ENCODE data around the gene MYO1F.
"Not testable (repeated sequence)": the region's sequence is repeated elsewhere in the genome, so short reads cannot be mapped to it uniquely, and the experiment has no call there.

MYO1F gene

DNA sequence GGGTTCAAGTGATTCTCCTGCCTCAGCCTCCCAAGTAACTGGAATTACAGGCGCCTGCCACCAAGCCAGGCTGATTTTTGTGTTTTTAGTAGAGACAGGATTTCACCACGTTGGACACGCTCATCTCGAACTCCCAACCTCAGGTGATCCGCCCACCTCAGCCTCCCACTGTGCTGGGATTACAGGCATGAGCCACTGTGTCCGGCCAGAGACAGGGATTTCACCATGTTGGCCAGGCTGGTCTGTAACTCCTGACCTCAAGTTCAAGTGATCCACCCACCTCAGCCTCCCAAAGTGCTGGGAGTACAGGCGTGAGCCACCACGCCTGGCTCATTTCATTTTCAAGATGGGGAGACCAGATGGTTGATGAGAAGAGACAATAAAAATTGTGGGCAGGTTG, 12.4 kb downstream of the MYO1F start:
- not testable (repeated sequence) for DNase-seq (ENCODE audit: low read depth in 2 of 2)

DNA sequence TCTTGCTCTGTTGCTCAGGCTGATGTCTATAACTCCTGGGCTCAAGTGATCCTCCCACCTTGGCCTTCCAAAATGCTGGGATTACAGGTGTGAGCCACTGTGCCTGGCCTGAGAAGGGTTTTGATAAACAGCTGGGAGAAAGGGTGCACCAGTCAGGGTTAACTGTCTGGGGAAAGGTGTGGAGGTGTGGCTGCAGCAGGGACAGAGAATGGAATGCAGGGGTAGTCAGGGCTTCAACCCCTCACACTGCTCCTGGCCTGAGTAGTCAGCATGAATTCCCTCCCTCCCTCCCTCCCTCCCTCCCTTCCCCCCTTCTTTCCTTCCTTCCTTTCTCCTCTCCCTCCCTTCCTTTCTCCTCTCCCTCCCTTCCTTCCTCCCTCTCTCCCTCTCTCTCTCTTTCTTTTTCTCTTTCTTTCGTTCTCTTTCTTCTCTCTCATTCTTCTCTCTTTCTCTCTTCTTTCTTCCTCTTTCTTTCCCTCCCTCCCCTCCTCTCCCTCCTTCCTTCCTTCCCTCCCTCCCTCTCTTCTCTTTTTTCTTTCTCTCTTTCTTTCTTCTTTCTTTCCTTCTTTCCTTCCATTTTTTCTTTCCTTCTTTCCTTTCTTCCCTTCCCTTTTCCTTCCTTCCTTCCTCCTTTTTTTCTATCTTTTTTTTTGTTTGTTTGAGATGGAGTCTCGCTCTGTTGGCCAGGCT, 16.0 kb downstream of the MYO1F start:
- no peak for DNase-seq (ENCODE audit: low read depth in 2 of 2)

DNA sequence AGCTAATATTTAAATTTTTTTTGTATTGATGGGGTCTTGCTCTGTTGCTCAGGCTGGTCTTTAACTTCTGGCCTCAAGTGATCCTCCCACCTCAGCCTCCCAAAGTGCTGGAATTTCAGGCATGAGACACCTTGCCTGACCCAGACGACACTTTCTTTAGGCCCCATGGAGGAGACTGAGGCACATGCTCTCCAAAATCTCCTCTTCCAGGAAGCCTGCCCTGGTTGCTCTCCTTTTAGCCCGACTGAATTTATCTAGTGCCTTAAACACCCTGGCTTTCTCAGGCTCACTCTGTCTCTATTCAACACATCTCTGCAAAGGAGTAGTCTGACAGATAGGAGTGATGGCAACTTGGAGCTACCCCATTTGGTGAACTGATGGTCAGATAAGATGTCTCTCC, 18.9 kb downstream of the MYO1F start:
- DNase-seq (ENCODE audit: low read depth in 2 of 2) = no peak

DNA sequence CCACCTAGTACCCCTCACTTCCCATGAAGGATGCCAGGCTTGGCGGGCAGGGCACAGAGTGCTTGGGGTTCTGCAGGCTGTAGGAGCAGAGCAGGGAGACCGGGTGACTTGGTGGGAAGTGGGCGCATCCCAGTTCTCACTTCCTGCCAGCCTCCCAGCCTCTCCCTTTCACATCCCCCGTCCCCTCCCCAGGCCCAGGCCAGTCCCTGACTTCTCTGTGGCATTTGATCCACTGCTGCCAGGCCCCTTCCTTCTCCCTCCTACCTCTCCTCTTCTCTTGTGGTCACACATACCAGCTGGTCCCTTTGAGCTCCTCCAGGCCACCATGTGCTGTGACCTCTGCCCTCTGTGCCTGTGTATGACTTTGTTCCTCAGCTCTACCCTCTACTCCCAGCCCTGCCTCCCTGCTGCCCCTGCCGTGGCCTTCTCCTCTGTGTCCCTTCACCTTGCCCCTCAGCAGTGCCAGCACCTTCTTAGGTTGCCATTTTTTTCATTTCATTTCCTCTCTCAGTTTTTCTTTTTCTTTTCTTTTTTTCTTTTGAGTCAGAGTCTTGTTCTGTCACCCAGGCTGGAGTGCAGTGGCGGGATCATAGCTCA, 19.5 kb downstream of the MYO1F start:
- no peak for DNase-seq (ENCODE audit: low read depth in 2 of 2)

DNA sequence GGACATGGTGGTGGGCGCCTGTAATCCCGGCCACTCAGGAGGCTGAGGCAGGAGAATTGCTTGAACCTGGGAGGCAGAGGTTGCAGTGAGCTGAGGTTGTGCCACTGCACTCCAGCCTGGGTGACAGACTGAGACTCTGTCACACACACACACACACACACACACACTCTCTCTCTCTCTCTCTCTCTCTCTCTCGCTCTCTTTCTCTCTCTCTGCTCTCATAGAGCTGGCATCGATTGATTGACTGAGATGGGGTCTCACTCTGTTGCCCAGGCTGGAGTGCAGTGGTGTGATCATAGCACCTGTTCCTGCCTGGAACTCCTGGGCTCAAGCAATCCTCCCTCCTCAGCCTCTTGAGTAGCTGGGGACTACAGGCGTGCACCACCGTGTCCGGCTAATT, 23.5 kb downstream of the MYO1F start:
- DNase-seq (ENCODE audit: low read depth in 2 of 2) = not testable (repeated sequence)

DNA sequence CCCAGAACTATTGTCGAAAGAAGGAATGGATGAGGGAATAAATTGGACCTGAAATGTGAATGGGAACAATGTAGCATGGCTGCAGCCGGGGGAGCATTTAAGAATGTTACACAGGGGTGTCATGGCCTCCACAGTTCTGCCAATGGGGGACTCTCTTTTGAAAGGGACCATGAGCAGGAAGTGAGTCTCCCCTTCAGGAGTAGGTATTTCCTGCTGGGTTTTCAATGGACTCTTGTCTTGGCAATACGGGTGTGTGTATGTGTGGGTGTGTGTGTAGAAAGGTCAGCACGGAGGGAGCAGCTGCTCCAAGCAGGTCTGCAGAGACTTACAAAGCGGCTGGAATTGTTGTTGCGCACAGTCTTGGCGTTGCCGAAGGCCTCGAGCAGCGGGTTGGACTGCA, 24.4 kb downstream of the MYO1F start:
- DNase-seq (ENCODE audit: low read depth in 2 of 2) = no peak

DNA sequence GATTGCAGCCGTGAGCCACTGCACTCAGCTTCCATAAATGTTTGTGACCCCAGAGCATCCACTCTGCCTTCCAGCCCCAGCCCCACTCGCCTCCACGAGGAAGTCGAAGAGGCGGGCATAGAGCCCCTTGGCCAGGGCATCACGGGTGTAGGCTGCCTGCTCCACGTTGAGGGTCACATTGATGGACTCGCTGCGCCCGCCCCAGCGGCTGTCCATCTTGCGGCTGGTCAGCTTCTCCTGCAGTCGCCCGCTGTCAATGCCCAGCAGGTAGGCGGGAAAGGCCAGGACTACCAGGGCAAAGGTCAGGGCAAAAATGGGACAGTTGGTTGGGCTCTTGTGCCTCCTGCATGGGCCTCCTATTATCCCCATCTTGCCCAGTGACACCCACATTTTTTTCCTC, 27.2 kb downstream of the MYO1F start:
- no peak for DNase-seq (ENCODE audit: low read depth in 2 of 2)

DNA sequence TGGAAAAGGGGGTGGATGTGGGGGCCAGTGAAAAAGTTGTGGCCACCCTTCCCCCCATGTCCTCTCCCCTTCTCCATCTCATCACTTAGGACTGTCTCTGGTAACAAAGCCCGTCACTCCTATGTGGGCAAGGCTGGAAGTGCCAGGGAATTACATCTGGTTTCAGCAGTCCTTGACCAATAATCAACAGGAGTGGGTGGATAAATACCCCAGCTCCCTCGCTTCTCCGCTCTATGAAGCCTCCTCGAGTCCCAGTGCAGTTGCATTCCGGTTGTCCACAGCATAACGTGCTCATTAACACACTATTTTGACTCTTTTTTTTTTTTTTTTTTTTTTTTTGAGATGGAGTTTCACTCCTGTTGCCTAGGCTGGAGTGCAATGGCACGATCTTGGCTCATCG, 31.5 kb downstream of the MYO1F start:
- DNase-seq (ENCODE audit: low read depth in 2 of 2) = no peak

DNA sequence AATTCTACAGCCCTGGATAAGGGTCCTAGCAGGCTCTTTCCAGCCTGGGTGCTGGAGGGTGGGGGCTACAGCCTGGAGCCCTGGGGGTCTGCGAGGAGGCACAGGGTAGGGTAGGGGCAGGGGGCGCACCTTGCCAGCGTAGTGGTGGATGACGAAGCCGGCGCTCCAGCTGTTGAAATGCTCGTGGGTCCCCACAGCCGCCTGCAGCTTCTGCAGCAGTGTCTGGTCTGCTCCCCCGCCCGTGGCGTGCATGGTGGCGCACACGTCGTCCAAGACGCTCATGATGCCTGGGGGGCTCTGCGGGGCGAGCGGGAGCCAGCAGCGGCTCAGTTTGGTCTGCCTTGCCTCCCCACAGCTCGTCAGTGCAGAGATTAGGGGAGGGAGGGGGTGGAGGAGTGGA, 33.1 kb downstream of the MYO1F start:
- no peak for DNase-seq (ENCODE audit: low read depth in 2 of 2)

DNA sequence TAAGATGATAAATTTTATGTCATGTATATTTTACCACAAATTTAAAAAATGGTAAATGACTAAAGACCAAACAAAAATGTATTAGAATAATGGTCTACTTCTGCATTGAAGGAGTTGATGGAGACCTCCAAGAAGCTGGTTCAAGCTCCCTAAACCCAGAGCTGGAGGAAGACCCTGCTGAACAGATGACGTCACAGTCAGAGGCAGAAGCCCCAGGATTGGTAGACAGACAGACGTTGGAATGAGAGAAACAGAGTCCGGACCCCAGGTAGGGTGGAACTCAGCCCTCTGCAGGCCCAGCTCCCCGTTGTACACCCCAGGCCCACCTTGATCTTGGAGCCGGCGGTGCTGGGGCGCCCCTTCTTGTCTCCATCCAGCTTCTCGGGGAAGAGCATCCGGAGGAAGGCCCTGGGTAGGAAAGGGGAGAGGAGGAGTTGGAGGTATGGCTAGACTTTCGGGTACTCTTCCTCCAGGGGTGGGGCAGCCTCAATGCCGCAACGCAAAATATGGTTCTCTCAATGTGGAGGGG, 37.6 kb downstream of the MYO1F start:
- DNase-seq (ENCODE audit: low read depth in 2 of 2) = no peak

DNA sequence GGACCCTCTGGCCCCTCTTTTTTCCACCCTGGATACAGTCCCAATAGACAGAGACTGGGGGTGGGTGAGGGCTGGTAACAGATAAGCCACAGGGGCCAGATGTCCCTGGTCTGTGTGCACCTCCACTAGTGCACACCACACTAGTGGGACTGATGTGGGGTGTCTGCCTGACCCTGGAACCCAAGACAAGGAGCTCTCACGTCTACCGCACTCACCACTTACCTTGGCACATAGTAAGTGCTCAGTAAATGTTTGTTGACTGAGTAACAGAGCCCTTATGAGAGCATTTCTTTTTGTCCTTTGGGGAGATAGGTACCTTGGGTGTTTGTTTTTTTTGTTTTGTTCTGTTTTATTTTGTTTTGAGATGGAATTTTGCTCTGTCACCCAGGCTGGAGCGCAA, 40.1 kb downstream of the MYO1F start:
- no peak for DNase-seq (ENCODE audit: low read depth in 2 of 2)

DNA sequence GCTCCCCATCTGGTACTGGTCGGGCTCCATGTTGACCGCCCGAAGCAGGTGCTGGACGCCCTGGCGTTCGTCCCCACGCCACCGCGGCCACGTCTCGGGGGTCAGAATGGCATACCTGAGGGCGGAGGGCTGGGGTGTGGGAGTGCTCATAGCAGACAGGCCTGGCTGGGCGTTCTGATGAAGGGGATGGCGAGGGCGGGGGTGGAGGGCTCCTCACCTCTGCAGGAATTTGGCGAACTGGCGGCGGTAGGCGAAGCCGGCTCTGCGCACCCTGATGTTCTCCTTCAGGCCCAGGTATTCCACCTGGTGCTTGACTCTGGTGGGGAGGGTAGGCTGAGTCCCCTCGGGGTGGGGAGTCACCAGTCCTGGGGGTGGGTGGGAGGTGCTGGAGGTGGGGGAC, 41.0 kb downstream of the MYO1F start:
- no peak for DNase-seq (ENCODE audit: low read depth in 2 of 2)

DNA sequence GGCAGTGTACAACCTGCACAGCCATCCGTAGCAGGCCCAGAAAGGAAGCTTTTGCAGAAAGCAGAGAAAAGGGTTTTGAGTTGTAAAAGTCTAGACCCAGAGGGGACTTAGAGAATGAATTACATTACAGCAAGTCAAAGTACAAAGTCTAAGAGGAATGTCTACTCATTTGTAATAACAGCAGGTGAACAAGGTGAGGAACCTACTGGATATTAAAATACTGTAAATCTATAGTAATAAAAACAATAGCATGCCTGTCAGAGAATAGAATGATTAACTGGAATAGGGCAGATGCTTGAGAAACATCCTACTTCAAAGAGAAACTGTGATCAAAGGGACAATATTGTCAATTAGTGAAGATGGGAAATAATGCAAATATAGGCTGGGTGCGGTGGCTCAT, 45.0 kb downstream of the MYO1F start:
- no peak for DNase-seq (ENCODE audit: low read depth in 2 of 2)

DNA sequence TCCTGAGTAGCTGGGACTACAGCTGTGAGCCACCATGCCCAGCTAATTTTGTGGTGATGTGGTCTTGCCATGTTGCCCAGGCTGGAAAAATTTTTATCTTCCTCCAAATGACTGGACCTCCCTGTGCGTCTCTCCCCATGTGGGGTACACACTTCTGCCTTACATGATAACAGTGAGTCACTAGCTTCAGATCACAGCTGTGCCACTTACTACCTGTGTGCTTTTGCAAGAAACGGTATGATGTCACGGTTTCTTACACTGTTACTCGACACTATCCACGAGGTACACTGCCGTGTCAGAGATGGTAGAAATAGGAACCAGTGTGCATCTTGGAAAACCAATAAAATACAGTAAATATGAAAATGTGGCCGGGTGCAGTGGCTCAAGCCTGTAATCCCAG, 45.8 kb downstream of the MYO1F start:
- DNase-seq (ENCODE audit: low read depth in 2 of 2) = no peak

DNA sequence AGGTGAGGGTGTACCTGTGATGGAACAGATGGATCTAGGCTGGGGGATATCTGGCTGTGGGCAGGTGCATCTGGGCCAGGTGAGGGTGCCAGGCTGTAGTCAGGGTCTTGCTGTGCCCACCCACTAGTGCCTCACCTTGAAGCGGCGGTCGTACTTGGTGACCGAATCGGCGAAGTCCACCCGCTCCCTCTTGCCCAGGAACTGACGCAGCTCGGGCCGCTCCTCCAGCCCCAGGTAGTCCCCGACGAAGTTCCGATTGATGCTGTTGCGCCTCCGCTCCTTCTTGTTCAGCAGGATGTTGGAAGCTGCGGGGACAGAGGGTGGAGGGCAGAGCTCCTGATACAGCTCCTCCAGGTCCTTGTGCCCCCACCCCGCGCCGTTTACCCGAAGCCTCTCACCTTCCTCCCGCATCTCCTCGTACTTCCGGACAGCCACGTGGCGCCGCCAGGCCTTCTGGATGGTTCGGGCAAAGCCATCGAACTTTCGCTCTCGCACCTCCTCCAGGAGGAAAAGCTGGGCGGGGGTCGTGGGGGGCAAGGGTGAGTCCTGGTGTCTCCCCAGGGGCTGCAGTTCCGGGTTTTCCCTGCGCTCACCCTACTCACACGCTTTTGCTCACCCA, 47.1 kb downstream of the MYO1F start:
- no peak for DNase-seq (ENCODE audit: low read depth in 2 of 2)

DNA sequence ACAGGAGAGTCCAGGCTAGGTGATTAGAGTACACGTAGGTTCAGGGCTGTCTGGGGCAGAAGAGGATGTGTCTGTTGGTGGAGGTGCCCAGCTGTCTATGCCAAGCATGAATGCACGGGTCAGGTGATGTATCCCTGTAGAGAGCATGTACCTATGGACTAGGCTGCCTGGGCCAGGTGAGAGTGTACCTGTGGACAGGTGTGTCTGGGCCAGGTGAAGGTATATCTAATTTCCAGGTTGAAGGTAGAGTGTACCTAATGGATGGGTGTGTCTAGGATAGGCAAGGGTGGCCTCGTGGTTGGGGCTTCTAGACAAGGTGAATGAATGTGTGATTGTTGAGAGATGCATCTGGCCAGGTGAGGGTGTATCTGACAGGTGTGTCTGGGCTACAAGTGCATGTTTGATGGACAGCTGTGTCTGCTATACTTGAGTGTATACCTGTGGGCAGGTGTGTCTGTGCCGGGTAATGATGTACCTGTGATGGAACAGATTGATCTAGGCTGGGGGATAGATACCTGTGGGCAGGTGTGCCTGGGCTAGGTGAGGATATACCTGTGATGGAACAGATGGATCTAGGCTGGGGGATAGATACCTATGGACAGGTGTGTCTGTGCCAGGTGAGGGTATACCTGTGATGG, 47.8 kb downstream of the MYO1F start:
- no peak for DNase-seq (ENCODE audit: low read depth in 2 of 2)

DNA sequence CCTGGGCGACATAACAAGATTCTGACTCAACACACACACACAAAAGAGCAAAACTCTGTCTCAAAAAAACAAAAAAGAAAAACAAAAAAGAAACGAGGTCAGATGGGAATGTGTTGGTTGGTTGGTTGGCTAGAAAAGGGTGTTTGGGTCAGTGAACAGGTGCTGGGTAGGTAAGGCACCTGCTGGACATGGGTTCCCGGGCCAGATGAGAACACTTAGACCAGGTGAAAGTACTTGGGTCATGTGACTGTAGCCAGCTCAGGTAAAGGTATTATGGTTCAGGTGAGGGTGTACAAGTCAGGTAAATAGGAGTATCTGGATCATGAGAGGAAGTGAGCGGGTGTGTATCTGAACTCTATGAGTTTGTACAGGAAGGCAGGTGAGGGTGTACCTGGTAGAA, 48.7 kb downstream of the MYO1F start:
- no peak for DNase-seq (ENCODE audit: low read depth in 2 of 2)

DNA sequence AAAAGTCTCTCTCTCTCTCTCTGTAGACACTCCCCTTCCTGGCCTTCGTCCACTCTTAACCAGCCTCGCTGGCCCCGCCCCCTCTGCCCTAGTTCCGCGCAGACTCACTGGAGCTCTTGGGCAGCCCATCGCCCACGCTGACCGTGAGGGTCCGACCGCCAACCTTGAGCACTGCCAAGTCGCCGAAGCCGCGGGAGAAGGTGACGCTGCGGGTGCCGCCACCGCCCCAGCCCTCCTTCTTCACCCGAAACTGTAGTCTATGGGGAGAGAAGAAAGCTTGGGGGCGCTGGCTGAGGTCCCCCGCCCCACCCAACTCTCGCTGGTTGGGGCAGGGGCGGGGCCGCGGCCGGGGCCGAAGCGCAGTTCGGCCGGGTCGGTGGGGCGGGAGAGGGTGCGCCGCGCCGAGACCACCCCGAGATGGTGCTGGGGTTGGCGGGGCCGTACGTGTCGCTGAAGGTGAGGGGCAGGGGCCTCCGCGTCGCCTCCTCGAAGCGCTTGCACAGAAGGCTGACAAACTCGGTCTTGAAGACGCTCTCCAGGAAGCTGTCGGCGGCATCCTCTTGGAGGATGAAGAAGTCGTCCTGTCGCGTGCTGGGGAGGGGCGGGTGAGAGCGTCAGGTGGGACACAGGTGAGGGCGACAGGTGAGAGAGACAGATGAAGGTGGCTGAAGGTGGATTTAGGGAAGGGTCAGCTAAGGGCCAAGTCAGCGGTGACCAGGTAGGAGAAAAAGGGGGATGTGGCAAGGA, 50.7 kb downstream of the MYO1F start:
- DNase-seq (ENCODE audit: low read depth in 2 of 2) = peak; percentile 82 to 84

DNA sequence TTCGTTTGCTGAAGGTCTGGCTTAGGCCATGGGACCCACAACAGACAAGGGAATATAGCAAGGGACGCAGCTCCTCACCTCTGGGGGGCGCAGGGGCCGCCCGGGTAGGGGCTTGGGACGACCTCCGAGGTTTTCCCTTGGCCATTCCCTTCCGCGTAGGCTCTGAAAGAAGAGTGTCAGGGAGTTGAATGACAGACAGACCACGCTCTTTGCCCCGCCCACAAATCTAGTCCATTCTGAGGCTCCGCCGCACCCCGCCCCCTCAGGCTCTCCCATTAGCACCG, 51.9 kb downstream of the MYO1F start:
- no peak for DNase-seq (ENCODE audit: low read depth in 2 of 2)

DNA sequence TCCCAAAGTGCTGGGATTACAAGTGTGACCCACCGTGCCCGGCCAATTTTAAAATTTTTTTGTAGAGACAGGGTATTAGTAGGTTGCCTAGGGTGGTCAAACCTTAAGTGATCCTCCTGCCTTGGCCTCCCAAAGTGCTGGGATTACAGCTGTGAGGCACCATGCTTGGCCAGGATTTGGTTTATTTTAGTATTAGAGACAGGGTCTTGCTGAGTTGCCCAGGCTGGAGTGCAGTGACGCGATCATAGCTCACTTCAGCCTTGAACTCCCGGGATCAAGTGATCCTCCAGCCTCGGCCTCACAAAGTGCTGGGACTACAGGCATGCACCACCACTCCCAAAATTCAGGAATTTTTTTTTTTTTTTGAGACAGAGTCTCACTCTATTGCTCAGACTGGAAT, 57.9 kb downstream of the MYO1F start:
- no peak for DNase-seq (ENCODE audit: low read depth in 2 of 2)

DNA sequence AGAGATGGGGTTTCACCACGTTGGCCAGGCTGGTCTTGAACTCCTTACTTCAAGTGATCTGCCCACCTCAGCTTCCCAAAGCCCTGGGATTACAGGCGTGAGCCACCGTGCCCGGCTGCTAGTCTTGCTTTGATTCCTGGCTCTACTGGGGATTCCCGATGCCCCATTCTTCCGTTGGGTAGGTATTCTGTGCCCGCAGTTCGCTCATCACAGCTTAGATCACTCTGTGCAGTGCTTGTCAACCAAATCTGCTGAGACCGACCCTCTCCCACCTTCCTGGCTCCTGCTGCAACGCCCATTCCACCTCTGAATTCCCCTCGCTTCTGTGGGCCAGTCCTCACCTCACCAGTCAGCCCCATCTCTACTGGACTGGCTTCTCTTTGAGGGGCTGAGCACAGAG, 58.7 kb downstream of the MYO1F start:
- DNase-seq (ENCODE audit: low read depth in 2 of 2) = no peak
